GM18505 (cell line): ENCODE results near the gene KMT2E.
"Not testable (repeated sequence)": the region's sequence is repeated elsewhere in the genome, so short reads cannot be mapped to it uniquely, and the experiment has no call there.

Experiments
- ATAC-seq: cut with Tn5 transposase; IDR thresholded peaks from one replicate; pipeline ENCODE4 v1.9.1; 2021; ENCODE audit not compliant: unreplicated experiment
- POLR2A ChIP-seq: IDR thresholded peaks from 4 replicates; pipeline ENCODE4 v1.6.1; 2011; ENCODE audit warnings: borderline replicate concordance; ENCODE audit not compliant: insufficient read depth, insufficient read length; ENCODE audit errors: extremely low read depth

The KMT2E gene

DNA sequence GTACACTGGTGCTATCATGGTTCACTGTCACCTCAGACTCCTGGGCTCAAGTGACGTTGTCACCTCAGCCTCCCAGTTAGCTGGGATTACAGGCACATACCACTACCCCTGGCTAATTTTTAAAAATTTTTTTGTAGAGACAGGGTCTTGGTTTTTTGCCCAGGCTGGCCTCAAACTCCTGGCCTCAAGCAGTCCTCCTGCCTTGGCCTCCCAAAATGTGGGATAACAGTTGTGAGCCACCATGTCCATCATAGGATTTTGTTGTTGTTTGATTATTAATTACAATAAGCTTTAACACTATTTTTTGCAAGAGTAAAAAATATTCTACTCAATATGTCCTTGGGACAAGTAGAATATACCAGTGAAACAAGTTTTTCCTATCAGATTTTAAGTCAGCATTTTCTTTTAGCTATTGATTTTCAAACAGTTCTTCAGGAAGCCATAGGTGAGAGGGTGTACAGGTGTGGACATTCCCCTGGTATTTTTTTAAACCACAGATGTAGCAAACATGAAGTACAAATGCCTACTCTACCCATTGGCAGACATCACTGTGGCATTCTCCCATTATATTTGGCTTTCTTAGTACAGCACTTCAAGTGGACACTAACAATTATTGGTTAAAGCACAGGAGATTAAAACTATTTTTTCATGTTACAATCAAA, 18.7 kb downstream of the KMT2E start:
- no peak for TF ChIP-seq POLR2A
- ATAC-seq: no peak

GRCh38 chr7:105035349-105035748, 21.3 kb downstream of the KMT2E start:
- no peak for TF ChIP-seq POLR2A
- ATAC-seq: no peak

GRCh38 chr7:105036217-105037168, 22.5 kb downstream of the KMT2E start:
- no peak for TF ChIP-seq POLR2A
- ATAC-seq: no peak

- no peak for ATAC-seq
- no peak for TF ChIP-seq POLR2A
Measured at GRCh38 chr7:105037319-105037718, 23.3 kb downstream of the KMT2E start.

DNA sequence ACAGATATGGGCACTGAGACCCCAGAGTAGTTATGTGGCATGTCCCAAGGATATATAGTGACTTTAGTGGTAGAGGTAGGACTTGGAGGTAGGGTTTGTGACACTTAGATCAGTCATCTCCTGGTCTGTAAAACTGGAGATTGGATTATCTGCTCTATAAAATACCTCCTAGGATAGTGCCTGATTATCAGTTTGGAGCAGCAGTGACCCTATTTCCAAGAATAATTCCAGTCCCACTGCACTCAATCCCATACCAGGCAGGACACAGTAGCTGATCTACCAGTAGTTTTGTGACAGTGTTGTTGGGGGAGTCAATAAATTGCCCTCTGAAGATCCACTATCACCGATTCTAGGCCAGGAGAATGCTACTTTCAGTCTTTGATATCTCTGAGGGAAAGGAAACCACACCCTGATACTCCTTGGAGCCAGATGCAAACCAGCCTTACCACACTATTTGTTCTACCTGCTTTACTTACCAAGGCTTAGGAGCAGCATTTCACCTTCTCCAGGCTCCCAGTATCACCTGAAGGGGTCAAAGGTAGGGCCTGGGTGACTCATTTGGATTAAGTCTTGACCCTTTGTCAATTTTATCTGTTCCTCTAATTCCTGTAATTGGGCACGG, 30.6 kb downstream of the KMT2E start:
- TF ChIP-seq POLR2A: no peak
- ATAC-seq: no peak

DNA sequence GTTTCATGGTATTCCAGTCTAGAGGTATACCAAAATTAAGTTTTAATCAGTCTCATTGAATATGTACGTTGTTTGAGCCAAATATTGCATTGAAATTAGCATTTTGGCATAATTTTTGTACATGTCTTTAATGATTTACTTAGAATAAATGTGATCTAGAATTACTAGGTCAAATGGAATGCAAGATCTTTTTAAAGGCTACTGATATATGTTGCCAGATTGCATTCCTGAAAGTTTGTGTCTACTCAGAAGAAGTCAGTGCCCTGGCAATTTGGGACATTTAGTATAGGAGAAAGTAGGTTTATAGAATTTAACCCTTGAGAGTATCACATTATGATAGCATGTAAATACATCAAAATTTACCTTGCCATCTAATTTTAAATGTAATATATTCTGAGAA, 32.4 kb downstream of the KMT2E start:
- no peak for TF ChIP-seq POLR2A

GRCh38 chr7:105047932-105048331, 33.9 kb downstream of the KMT2E start:
- no peak for TF ChIP-seq POLR2A

More for the DNA sequence above, 32.4 kb downstream of the KMT2E start:
- ATAC-seq: no peak

GRCh38 chr7:105050493-105050892, 36.5 kb downstream of the KMT2E start:
- no peak for TF ChIP-seq POLR2A
- no peak for ATAC-seq

More at GRCh38 chr7:105047932-105048331, 33.9 kb downstream of the KMT2E start:
- ATAC-seq: no peak

DNA sequence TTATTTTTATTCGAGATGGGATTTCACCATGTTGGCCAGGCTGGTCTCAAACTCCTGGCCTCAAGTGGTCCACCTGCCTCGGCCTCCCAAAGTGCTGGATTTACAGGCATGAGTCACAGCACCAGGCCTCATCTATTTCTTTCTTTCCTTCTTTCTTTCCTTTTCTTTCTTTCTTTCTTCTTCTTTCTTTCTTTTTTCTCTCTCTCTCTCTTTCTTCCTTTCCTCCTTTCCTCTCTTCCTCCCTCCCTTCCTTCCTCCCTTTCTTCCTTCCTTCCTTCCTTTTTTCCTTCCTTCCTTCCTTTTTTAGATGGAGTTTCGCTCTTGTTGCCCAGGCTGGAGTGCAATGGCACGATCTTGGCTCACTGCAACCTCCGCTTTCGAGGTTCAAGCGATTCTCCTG, 36.9 kb downstream of the KMT2E start:
- not testable (repeated sequence) for ATAC-seq

GRCh38 chr7:105055084-105055483, 41.1 kb downstream of the KMT2E start:
- no peak for ATAC-seq
- no peak for TF ChIP-seq POLR2A

DNA sequence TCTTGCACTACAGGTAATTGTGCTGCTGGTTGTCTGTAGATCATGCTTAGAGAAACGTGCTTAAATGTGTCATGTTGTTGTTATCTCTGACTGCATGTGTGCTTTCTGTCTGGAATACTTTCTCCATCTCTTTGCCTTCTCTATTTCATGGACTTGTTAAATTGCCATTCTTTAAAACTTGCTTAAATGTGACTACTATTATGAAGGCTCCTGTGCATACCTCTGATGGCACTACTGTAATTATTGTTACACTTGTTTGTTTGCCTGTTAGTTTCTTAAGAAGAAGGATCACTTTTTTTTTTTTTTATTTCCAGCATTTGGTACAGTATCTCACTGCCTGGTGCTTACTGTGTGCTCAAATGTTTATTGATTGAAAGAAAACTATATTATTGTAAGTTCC, 41.6 kb downstream of the KMT2E start:
- no peak for ATAC-seq
- no peak for TF ChIP-seq POLR2A

DNA sequence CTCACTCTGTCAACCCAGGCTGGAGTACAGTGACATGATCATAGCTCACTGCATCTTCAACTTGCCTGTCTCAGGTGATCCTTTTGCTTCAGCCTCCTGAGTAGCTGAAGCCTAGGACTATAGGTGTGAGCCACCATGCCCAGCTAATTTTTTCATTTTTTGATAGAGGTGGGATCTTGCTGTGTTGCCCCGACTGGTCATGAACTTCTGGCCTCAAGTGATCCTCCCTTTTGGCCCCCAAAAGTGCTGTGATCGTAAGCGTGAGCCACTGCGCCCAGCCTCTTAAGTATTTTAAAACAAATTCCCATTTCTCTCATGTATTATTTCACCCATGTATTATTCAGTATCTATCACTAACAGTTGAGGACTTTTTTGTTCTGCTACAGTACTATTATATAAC, 43.5 kb downstream of the KMT2E start:
- no peak for TF ChIP-seq POLR2A
- no peak for ATAC-seq

GRCh38 chr7:105060437-105060836, 46.4 kb downstream of the KMT2E start:
- no peak for ATAC-seq
- no peak for TF ChIP-seq POLR2A
